HG03457 (cell line): Measurements from ENCODE around the gene NOTUM.

ENCODE experiments used
- ATAC-seq: cut with Tn5 transposase; IDR thresholded peaks from one replicate; pipeline ENCODE4 v1.9.1; 2021; ENCODE audit warnings: moderate number of reproducible peaks; ENCODE audit not compliant: unreplicated experiment

Gene NOTUM

DNA sequence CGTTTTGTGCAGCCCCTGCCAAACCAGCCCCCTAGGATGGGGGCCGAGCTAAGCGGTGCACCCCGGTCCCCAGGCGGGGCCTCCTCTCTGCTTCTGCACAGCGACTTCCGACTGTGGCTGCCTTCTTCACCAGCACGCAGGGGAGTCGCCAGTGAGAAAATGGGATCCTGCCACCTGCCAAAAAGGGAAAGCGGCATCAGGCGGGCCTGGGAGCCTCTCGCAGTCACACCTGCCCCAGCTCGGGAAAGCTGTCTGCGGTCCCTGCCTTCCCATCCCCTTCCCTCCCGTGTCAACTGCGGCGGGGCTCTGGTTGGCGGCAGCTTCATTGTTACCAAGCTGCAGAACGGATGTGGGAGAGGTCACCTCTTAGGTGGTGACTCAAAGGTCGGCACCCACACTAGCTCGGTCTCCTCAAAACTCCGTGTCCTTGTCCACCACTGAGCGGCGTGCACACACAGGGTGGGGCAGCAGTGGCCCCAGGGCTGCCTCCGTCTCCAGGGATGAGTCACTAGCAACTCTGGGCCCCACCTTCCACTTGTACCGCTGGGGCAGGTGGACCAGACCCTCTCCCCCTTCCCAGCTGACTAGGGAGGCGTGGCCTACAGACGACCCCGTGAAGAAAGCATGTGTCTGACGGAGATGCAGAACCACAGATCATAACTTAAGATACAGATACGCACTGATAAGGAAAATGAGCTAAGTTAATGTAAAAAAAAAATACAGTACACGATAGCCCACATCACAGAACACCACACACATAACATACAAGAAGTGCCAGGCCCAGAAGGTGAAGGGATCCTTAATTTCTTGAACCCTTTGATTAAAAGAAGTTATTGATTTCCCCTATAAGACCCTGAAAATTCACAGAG is 48.3 kb downstream of the NOTUM start:
- ATAC-seq, result no peak

- ATAC-seq, result no peak
These were observed 49.0 kb downstream of the NOTUM start for GRCh38 chr17:81911969-81912368.

GRCh38 chr17:81911277-81911961 is 49.6 kb downstream of the NOTUM start, which contains the start of gene PCYT2:
Gene PCYT2, minus strand, starts transcription at chr17:81911399. Its CDS starts 44 bp downstream, at chr17:81911355.
- ATAC-seq, result peak; percentile 40

DNA sequence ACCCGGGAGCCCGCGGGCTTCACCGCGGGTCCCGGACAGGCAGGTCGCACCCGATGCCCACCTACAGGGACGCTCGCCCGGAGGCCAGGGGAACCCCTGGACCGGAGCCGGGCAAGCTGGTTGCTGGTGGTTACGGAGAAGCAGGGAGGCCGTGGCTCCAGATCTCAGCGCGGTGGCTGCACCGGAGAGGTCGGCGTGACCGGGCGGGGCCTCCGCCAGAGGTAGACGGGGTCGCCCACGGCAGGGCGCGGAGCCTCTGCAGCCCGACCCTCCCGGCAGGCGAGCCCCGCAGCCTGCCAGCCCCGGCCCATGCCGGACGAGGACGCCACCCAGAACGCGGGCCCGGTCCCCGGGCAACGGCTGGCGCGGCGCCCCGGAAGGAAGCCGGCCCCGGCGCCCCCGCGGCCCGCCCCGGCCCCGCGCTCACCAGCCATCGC is 50.1 kb downstream of the NOTUM start:
- ATAC-seq, result no peak

- no peak for ATAC-seq
These were observed 50.8 kb downstream of the NOTUM start for GRCh38 chr17:81909966-81910839.

- no peak for ATAC-seq
These were observed 51.8 kb downstream of the NOTUM start for GRCh38 chr17:81909231-81909630.

GRCh38 chr17:81908793-81909192 is 52.2 kb downstream of the NOTUM start:
- no peak for ATAC-seq

DNA sequence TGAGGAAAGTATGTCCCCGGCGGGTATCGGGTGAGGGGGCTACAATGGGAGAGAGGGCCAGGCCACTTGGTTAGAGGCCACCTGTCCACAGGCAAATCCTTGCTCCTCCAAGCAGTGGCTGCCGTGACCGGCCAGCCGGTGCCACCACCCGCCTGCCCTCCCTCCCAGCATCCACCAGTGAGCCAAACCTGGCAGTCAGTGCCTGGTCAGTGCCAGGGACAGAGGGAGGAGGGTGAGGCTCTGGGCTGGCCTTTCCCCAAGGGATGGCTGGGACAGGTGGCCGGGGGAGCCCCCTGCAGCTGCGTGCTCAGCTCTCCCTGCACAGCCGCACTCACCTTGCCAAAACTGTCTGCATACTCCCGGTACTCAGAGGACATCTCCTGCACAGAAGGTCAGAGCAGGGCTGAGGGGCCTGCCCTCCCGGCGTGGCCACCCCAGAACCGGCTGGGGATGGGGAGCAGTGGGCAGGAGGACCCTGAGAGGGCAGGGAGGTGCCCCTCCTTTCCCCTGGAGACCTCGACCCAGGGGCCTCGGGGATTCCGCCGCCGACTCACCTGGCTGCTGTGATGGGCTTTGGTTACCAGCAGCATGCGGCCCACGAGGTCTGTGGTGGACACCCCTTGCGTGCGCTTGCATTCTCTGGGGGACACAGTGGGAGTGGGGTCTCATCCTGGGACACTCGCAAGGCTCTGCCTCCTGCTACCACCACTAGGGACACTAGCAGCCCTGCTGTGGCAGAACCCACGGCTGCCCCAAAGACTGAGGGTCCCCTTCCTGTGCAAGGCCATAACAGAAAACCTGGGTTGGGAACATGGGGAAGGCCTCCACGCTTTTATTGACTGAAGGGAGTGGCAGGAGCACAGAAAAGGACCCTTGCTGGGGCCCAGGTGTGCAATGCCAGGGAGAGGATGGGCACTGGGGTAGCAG is 53.5 kb downstream of the NOTUM start:
- no peak for ATAC-seq

DNA sequence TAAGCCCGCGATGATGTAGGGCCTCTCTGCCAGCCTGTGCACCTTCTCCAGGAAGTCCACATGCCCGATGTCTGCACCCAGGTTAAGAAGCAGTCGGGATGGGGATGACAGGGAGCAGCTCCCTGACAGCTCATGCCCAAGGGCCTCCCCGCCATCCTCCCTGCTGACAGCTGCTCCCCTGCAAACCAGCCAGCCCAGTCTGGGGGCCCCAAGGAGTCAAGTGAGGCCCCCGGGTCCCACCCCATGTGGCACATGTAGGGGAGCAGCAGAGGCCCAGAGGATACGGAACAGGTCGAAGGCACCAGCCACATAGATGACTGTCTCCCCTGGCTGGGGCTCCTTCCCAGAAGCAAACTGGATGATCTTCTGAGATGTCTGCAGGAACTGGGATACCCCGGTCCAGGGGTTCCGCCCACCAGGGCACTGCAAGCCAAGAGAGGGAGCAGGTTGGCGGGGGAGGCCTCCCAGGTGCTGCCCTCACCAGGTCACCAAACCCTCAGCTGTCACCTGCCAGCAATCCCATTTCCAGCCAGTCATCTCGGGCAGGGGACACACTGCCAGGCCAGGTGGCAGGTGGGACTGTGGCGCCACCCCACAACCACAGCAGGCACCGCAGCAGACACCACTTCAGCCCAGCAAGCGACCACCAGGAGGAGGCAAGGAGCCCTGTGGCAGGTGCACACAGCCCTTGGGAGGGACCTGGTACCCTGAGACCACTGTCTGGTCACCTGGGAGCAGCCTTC is 54.3 kb downstream of the NOTUM start:
- no peak for ATAC-seq

DNA sequence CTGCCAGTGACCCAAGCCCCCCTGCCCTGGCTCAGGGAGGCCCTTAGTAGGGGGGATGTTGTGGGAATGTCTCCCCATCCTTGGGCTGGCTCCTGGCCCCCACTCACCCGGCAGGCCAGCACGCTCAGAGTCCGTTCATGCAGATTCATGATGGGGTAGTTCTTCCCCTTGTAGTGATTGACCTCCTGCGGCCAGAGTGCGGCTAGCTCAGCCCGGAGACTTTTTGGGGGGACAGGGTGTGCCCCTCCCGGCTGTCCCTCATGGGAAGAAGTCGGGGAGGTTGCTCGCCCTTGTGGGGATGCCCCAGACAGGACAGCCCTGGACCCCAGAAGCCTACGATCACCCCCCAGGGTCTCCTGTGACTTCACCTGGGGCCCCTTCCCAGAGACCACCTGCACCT is 55.0 kb downstream of the NOTUM start:
- no peak for ATAC-seq

DNA sequence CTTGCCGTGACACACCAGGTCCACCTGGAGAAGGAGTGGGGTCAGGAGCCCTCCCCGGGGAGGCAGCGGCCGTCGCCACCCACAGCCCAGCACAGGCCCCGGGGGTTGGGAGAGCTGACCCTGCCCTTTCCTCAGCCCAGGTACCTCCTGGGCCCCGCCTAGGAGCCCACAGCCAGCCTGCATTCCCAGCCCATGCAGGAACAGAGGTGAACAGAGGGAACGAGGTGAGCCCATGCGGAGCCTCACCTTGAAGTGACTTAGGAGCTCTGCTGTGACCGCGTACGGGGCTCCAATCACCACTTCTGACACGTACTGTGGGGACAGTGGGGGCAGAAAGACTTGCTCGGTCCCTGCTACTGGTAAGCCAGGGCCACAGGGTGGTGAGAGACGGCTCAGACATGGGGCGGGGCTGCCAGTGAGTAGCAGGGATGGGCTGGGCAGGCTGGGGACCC is 55.5 kb downstream of the NOTUM start:
- ATAC-seq, result no peak

DNA sequence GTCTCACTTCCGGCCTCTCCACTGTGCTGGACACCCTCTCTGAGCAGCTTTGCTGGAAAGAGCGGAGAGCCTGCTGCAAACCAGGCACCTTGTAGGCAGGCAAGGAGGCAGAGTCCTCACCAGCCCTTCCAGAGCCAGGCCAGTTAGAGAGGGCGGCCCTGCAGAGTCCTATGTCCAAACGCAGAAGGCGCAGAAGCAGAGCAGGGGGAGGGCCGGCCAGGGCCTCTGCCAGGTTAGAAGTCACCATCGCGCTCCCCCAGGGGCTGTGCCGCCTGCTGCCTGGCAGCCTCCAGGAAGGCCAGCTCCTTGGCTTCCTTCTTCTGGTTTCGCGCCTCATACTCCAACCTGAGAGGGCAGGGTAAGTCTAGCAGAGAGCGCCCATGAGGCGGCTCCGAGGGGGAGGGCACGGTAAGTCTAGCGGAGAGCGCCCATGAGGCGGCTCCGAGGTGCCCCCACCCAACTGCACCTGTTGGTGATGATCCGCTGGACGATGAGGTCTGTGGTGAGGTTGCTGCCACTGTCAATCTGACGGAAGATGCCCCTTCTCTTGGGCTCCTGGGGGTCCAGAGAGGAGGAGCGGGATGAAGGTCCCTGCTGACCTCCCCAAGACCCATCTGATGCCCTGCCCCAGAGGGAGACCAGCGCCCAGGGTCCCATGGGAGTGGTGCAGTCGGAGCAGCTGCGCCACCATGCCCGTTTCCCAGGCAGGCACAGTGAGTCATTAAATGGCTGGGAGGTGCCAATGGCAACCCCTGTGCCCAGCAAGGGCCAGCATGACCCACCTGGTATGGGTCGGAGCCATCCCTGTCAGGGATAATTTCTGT is 56.2 kb downstream of the NOTUM start:
- no peak for ATAC-seq

GRCh38 chr17:81903896-81904599 is 56.9 kb downstream of the NOTUM start:
- no peak for ATAC-seq

DNA sequence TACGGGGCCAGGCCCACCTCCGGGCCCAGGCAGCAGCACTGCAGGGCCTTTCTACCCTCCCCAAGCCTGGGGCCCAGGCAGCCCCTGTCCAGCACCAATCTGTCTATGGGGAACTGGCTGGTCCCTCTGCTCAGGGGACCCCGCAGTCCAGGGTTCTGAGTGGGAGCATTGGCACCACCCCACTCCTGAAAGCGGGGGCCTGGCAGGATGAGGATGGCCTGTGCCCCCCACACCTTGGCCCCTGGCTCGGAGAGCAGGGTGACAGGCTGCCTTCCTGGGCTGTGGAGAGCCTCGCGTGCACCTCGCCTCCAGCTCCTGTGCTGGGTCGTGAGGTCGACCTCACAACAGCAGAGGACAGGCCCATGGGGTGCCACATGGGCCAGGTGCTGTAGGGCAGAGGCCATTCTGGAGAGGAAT is 57.6 kb downstream of the NOTUM start:
- no peak for ATAC-seq

DNA sequence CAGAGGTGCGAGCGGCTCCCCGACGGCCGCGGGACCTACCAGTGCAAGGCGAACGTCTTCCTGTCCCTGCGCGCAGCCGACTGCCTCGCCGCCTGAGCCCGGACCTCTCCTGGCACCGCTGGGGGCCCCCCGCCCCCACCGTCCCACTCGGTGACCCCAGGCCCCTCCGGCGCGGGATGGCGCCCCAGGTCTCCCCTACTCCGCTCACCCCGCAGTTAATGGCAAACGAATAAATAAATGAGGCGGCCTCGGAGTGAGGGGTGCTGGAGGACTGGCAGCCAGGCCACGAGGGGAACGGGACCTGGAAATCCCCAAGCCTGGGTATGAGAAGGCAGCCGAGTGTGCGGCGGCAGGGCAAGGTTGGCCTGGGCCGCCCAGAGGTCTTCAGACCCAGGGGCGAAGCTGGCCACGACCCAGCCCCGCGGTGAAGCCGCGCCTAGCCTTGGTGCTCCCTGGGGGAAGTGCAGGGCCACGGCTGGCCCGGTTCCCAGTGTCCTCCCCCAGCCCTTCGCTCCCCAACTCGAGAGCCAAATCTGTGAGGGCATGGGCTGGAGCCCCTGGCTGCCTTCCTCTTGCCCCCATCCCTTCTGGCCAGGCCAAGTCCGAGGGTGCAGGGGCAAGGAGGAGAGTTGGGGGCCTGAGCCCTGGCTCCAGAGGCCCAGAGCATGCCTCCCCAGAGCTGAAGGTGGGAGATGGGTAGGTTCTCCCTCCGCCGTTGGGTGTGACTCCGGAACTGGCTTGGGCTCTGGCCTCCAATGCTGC is 58.2 kb downstream of the NOTUM start:
- no peak for ATAC-seq
